ENCODE measurements around the gene TNFAIP8L1. TPM values are rescaled to one million over a fixed set of nuclear protein-coding genes. Genes with fewer than 3 reads are reported as not detected.

Gene TNFAIP8L1
- total and polyA plus RNA-seq, 7 donors: 2.4 to 5.1 (median 3.3) TPM

DNA sequence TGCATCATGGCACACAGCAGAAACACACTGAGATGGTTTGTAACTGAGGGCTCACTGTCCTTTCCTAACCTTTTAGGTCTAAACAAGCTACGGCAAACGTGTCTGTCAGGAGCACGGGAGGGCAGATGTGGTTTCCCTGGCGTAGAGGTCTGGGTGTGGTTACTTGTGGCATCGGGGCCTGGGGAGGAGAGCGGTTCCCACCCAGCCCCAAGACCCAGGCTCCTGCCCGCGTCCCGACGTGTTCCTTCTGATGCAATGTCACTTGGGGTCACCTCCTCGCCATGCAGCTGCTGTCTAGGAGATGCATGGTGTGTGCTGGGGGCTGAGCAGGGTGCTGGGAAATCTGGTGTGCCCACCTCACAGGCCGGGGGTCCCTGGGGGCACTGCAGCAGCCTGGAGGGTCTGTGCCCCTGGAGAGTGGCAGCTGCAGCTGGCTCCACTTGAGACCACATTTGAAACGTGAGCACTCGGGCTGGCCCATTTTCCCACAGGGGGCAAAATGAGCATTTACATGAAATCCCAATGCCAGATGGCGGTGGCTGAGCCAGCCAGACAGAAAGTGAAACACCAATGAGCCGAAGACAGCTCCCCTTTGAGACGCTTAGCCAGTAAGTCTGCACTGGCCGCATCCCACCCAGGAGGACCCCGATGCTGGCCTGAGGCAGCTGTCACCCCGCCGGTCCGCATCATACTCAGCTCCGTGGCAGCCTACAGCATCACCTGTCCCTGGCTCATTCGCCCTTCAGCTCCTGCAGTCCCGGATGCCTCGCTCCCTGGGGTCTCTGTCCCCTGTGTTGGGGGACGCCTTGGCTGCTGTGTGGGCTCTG lies 53.1 kb downstream of the TNFAIP8L1 start:
- DNase-seq: no peak
- H3K27me3 ChIP-seq (ENCODE audit: insufficient read depth in 3 of 3, low read length in 2 of 3): no peaks in the 10 kb centered on the region

DNA sequence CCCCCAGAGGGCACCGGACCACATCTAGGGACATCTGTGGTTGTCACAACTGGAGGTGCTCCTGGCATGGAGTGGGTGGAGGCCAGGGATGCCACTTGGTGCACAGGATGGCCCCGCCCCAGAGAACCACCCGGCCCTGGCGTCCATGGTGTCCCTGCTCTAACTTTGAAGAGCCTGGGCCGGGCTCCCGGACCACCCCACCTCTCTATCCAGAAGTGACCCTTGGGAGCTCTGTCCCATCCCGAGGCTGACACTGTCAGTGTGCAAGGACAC lies 53.7 kb downstream of the TNFAIP8L1 start:
- Histone ChIP-seq H3K36me3 (ENCODE audit: insufficient read depth in 1 of 2, low read depth in 1 of 2) (peaks cover 3 to 71% of the 10 kb centered on the region in 2 donors), H3K4me1 (peaks cover 59% of the 10 kb centered on the region), H3K9me3 (no peaks in the 10 kb centered on the region), H3K4me3 (peak overlapping the region; percentile 27), H3K27me3 (ENCODE audit: insufficient read depth in 3 of 3, low read length in 2 of 3) (no peaks in the 10 kb centered on the region), H3K27ac (peak overlapping the region; percentile 95)
- TF ChIP-seq, protein P1, sequence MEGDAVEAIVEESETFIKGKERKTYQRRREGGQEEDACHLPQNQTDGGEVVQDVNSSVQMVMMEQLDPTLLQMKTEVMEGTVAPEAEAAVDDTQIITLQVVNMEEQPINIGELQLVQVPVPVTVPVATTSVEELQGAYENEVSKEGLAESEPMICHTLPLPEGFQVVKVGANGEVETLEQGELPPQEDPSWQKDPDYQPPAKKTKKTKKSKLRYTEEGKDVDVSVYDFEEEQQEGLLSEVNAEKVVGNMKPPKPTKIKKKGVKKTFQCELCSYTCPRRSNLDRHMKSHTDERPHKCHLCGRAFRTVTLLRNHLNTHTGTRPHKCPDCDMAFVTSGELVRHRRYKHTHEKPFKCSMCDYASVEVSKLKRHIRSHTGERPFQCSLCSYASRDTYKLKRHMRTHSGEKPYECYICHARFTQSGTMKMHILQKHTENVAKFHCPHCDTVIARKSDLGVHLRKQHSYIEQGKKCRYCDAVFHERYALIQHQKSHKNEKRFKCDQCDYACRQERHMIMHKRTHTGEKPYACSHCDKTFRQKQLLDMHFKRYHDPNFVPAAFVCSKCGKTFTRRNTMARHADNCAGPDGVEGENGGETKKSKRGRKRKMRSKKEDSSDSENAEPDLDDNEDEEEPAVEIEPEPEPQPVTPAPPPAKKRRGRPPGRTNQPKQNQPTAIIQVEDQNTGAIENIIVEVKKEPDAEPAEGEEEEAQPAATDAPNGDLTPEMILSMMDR (IDR thresholded peaks at IDR 0.05): no peak
- 63 to 68% (median 64%) methylated on average over 7 of the region's 7 CpGs for WGBS, 3 donors
- DNase-seq (no peak), ATAC-seq (no peak)
- intact Hi-C loops (cut with DNase I): no loop called here

More for the DNA sequence above, 53.1 kb downstream of the TNFAIP8L1 start:
- Histone ChIP-seq H3K4me1 (peaks cover 59% of the 10 kb centered on the region), H3K4me3 (peak overlapping the region; percentile 27), H3K27ac (peak overlapping the region; percentile 95), H3K9me3 (no peaks in the 10 kb centered on the region), H3K36me3 (ENCODE audit: insufficient read depth in 1 of 2, low read depth in 1 of 2) (peaks cover 3 to 71% of the 10 kb centered on the region in 2 donors)
- intact Hi-C loops (cut with DNase I): no loop called here
- no peak for ATAC-seq
- WGBS, 3 donors: 46 to 58% (median 53%) methylated on average over 27 of the region's 27 CpGs
- TF ChIP-seq, protein P1 (IDR thresholded peaks at IDR 0.05): no peak

DNA sequence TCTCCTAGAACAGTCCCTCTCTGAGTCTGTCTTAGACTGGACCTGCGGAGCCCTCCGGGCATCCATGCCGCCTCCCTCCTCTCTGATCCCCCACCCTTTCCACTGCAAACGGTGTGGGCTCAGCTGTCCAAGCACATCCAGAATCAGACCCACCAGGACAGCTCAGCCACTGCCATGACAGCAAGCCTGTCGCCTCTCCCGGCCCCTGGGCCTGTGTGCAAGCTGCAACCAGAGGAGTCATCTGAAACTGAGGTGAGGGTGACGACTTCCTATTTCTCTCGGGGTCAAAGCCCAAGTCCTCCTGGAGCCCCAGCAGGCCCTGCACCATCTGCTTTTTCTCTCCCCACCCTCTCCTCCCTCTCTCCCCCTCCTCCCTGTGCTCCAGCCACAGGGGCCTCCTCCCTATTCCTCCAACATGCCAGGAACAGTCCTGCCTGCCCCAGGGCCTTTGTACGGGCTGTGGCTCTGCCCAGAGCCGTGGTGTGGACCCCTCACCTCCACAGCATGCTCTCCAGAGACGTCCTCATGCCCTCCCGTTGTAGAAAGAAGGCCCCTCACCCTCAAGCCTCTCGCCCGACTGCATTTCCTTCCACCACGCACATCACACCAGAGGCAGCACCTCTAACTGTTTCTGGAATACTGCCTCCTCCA lies 54.3 kb downstream of the TNFAIP8L1 start:
- Histone ChIP-seq H3K27me3 (ENCODE audit: insufficient read depth in 3 of 3, low read length in 2 of 3) (no peaks in the 10 kb centered on the region), H3K4me1 (peaks cover 59% of the 10 kb centered on the region), H3K9me3 (no peaks in the 10 kb centered on the region), H3K4me3 (peak overlapping the region; percentile 27), H3K36me3 (ENCODE audit: insufficient read depth in 1 of 2, low read depth in 1 of 2) (peaks cover 5 to 71% of the 10 kb centered on the region in 2 donors), H3K27ac (peak overlapping the region; percentile 95)
- TF ChIP-seq, protein P1 (IDR thresholded peaks at IDR 0.05): no peak
- WGBS, 3 donors: 54 to 67% (median 60%) methylated on average over 15 of the region's 15 CpGs
- ATAC-seq: no peak
- DNase-seq: no peak
- intact Hi-C loops (cut with DNase I): no loop called here

DNA sequence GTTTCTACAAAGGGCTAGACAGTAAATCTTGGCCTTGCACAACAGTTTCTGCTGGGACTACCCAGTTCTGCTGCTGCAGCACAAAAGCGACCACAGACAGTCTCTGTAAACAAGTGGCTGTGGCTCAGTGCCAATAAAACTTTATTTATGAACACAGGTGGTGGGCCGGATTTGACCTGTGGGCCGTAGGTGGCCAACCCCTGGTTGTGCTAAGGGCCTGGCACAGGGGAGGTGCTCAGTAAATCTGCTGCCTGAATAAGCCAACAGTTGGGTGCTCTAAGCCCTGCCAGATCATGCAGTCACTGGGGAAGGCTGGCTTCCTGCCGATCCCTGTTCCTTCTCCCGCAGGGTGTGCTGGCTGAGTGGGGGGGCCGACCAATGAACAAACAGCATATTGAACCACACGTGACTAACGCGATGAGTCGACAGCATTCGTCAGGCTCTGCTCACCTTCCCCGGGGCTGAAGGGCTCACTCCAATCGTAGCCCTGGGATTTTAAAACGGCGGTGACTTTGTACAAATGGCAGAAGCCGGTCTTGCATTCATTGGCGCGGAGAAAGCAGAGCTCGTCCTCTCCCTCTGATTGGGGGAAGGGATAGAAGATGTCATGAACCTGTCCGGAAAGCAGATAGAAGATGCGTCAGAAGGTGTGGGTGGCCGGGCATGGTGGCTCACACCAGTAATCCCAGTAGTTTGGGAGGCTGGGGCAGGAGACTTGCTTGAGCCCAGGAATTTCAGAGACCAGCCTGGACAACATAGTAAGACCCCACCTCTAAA lies 55.1 kb downstream of the TNFAIP8L1 start:
- Histone ChIP-seq H3K27me3 (ENCODE audit: insufficient read depth in 3 of 3, low read length in 2 of 3) (no peaks in the 10 kb centered on the region), H3K4me1 (peaks cover 59% of the 10 kb centered on the region), H3K36me3 (ENCODE audit: insufficient read depth in 1 of 2, low read depth in 1 of 2) (peaks cover 3 to 69% of the 10 kb centered on the region in 2 donors), H3K4me3 (peak overlapping the region; percentile 39), H3K9me3 (no peaks in the 10 kb centered on the region), H3K27ac (peak overlapping the region; percentile 95)
- TF ChIP-seq, protein P1 (IDR thresholded peaks at IDR 0.05): no peak
- DNase-seq: peak; percentile 89 to 97
- 17 to 37% (median 23%) methylated on average over 22 of the region's 22 CpGs for WGBS, 3 donors
- intact Hi-C loops (cut with DNase I): no loop called here
- peak; percentile 76 to 81 (median 79) for ATAC-seq
